GM18867 (cell line): ENCODE measurements around the gene KPNA6.

ENCODE experiments used
- ATAC-seq: cut with Tn5 transposase; IDR thresholded peaks from one replicate; pipeline ENCODE4 v1.9.1; 2021; ENCODE audit warnings: mild to moderate bottlenecking, moderate library complexity; ENCODE audit not compliant: unreplicated experiment

KPNA6 gene

GRCh38 chr1:32186077-32186476 lies 78.2 kb downstream of the KPNA6 start:
- no peak for ATAC-seq

DNA sequence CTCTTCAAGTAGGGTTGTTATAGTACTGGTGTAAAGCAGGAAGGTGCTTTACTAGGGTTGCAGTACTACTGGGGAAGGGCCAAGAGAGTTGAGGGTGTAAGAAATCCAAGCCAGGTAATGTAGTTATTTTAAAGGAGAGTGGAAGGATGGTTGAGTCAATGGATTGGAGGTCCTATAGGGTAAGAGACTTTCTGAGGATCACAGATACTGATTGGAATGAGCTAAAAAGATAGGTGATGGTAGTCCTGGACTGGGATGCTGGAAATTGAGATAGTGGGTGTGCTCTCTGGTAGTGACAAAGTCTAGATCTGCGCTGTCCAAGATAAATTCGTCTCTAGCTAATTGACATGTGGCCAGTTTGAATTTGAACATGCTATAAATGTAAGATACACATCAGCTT lies 78.6 kb downstream of the KPNA6 start:
- ATAC-seq = no peak

DNA sequence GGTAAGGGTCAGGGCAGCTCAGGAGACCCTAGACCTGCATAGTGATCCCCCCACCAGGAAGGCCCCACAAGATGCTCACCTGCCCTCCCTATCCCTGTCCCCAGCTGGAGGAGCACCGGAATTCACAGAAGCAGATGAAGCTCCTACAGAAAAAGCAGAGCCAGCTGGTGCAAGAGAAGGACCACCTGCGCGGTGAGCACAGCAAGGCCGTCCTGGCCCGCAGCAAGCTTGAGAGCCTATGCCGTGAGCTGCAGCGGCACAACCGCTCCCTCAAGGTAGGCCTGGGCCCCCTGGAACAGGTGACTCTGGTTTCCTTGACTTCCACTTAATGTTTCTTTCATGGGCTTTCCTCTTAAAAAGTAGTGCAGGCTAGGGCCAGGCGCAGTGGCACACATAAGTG lies 80.0 kb downstream of the KPNA6 start:
- ATAC-seq = no peak

DNA sequence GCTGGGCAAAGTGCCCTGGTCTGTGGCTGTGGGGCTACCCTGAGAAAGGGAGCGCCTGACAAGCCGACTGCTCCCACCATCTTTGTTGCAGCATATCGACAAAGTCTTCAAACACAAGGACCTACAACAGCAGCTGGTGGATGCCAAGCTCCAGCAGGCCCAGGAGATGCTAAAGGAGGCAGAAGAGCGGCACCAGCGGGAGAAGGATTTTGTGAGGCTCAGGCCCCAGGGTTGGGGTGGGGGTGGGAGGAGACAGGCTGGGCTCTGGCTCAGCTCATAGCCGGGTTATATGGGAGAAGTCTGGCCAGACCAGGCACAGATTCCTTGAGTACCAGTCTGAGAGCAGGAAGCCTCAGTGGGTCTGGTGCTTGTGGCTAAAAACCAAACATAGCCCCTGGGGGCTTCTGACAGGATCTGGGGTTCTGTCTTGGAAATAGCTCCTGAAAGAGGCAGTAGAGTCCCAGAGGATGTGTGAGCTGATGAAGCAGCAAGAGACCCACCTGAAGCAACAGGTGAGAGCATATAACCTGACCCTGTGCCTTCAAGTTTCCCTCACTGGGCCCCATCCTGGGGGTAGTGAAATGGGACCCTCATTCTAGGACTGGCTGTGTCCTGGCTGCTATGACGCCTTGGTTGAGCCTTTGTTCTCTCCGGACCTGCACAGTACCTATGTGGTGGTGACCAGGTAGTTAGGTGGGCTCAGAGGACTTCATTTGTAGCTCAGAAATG lies 84.5 kb downstream of the KPNA6 start:
- ATAC-seq = no peak

DNA sequence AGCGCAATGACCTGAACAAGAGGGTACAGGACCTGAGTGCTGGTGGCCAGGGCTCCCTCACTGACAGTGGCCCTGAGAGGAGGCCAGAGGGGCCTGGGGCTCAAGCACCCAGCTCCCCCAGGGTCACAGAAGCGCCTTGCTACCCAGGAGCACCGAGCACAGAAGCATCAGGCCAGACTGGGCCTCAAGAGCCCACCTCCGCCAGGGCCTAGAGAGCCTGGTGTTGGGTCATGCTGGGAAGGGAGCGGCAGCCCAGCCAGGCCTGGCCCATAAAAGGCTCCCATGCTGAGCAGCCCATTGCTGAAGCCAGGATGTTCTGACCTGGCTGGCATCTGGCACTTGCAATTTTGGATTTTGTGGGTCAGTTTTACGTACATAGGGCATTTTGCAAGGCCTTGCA lies 87.1 kb downstream of the KPNA6 start:
- ATAC-seq = no peak

- ATAC-seq = no peak
Observed at GRCh38 chr1:32195531-32195930, 87.7 kb downstream of the KPNA6 start.

GRCh38 chr1:32195972-32196823 lies 88.3 kb downstream of the KPNA6 start:
- ATAC-seq = no peak

DNA sequence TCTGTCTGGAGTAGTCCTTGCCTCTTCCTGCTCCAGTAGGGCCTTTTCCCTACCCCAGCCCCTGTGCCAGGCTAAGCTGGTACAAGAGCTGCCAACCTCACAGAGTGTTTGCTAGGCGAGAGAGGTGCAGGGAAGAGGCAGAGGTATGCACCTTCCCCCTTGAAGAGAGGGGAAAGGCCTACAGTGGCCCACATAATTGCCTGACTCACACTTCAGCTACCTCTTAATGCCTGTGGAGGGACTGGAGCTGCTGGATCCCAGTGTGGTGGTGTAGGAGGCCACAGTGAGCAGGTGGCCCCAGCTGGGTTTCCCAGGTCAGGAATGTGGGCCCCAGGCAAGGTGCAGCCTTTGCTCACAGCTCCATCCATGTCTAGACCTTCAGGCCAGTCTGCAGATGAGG lies 89.2 kb downstream of the KPNA6 start:
- no peak for ATAC-seq

- ATAC-seq = no peak
Observed at GRCh38 chr1:32197837-32198236, 90.0 kb downstream of the KPNA6 start.

- ATAC-seq = no peak
Observed at GRCh38 chr1:32198237-32199042, 90.6 kb downstream of the KPNA6 start.

- no peak for ATAC-seq
Observed at GRCh38 chr1:32199043-32199716, 91.3 kb downstream of the KPNA6 start.

DNA sequence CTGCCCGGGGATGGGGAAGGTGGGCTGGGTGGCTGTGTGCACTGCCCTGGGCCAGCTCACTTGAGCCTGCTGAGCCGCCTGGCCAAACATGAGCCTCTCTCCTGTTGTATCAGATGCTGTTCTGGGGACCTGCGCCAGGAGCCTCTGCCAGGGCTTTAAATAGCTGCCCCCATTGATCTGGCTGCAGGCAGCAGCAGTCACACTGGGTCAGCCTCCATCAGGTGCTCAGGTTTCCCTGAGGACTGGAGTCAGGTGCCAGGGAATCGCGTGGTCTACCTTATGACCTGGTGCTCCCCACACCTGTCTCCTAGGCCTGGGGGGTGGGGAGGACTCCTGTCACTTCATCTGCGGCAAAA lies 91.8 kb downstream of the KPNA6 start:
- no peak for ATAC-seq

- peak; percentile 35 for ATAC-seq
Observed at GRCh38 chr1:32200226-32201010, 92.6 kb downstream of the KPNA6 start, which contains the start of gene CCDC28B. TSS of gene CCDC28B (plus strand) at chr1:32200595. CDS start at chr1:32201936, 1,341 bp downstream.

GRCh38 chr1:32201011-32201855 lies 93.4 kb downstream of the KPNA6 start:
- ATAC-seq = peak; percentile 33

DNA sequence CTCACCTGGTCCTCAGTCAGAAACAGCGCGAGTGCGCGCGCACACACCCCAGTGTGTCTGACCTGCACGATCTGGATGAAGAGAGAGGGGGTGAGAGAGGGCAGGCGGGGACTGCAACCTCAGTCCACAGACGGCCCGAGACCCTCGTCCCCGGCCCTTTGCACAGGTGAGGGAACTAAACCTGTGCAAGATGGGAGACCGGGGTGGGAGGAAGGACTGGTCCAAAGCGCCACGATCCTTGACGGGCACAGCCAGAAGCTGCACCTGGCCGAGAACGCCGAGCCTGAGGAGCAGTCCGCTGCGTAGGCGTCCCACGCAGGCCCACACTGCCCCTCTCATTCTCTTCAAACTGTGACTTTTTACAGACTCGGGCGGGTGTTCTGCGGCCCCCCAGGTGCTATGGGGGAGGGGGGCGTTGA lies 97.1 kb downstream of the KPNA6 start:
- ATAC-seq = no peak

GRCh38 chr1:32205401-32206370 lies 97.8 kb downstream of the KPNA6 start, which contains the start of gene IQCC:
TSS of gene IQCC (plus strand) at chr1:32205671. CDS start at chr1:32205682, 11 bp downstream.
- peak; percentile 53 for ATAC-seq

- no peak for ATAC-seq
Observed at GRCh38 chr1:32208469-32208868, 100.6 kb downstream of the KPNA6 start.

DNA sequence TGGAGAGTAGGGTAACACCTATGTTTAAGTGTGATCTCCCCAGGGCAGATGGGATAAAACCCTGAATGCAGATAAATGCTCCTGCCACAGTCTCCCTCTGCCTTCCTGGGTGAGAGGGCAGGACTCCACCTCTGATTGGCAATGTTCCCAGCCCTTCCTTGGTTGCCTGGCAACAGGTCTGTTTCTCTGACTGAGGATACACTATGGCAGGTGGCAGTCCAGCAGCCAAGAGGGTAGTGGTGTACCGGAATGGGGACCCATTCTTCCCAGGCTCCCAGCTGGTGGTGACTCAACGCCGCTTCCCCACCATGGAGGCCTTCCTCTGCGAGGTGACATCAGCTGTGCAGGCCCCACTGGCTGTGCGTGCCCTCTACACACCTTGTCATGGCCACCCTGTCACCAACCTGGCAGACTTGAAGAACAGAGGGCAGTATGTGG lies 101.1 kb downstream of the KPNA6 start, which contains the start of gene DCDC2B:
Gene DCDC2B (plus strand): TSS at position 199 of the 438 bp plus-strand sequence. CDS start 5 bp downstream, at position 204.
- ATAC-seq = no peak
